DMS53 treated with DMSO at 0.1 percent for 48 hours (cell line): ENCODE measurements around the gene MAB21L2.
A peak's percentile ranks its signal among the peaks of the same experiment; 100 is the strongest.
"Not testable (repeated sequence)": the region's sequence is repeated elsewhere in the genome, so short reads cannot be mapped to it uniquely, and the experiment has no call there.

Experiments
- DNase-seq: peaks from one replicate; lab custom pipeline; 2025; ENCODE audit not compliant: unreplicated experiment; lab: John Stamatoyannopoulos, UW

The MAB21L2 gene

DNA sequence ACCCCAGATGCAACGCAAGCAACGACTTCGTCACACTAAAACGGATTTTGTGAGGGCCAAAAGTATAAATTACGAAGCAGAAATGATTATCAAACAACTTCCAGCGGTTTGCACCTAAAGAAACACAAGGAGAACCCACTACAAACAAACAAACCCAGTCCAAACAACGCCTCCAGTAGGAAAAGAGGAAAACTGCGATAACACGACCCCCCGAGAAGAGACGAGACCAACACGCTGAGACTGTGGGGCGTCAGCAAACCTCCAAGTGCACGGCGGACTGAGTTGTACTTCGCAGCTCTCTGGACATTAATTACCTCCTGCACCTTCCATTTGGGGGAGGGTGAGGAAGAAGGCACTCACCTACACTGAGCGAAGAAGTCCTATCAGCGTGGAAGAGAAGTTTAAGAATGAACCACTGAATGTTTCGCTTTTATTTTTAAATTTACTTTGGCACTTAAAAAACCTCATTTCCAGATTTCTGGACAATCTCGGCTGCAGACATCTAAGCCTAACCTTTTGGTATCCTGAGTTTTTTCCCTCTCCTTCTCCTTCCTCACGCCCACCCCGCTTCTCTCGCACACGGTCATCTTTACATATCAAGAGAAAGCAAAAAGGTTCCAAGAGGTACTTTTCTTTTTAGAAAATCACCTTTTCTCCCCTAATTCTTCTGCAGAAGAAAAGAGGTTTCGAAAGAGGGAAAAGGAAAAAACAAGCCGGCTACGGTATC is at the start of gene MAB21L2:
Gene MAB21L2 (plus strand): TSS at position 6 of the 727 bp plus-strand sequence. CDS start 879 bp downstream, outside the sequence.
- no peak for DNase-seq

DNA sequence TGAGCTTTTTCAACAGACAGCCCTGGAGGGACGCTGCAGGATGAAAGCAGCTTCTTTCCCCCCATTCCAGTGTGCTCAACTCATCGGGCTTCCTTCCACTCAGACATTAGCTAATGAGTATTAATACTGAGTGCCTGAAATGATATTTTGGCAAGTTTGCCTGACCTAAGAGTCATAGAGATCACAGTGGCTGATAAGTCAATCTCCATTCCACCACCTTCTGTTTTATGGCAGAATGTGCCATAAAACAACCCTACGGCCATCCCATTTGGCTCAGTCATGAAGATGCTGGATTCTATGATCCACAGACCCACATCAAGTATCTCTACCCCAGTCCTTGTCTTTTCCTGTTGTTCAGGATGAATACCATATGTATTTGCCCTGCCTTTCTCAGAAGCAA is 48.3 kb upstream of the MAB21L2 start:
- no peak for DNase-seq

DNA sequence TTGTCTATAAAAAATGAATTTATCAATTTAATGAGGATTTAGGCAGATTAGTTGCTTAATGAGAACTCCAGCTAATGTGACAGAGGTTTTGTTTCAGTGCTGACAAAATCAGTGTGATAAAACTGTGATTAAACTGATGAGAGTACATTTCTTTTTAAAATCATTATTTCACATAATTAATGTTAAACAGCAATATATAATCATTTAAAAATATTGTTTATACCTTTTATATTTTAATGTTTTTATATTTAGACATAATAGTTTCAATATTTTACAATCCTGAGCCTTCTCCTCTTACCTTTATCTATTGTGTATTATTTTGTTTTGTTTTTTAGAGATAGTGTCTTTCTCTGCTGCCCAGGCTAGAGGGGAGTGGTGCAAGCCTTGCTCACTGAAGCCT is 47.1 kb upstream of the MAB21L2 start:
- DNase-seq = no peak

DNA sequence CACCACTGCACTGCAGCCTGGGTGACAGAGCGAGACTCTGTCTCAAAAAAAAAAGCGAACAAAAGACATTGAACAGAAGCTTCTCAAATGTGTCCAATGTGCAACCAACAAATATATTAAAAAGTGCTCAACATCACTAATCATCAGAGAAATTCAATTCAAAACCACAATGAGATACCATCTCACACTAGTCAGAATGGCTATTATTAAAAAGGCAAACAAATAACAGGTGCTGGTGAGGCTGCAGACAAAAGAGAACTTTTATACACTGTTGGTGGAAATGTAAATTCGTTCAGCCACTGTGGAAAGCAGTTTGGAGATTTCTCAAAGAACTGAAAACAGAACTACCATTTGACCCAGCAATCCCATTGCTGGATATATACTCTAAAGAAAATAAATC is 44.0 kb upstream of the MAB21L2 start:
- DNase-seq = not testable (repeated sequence)

DNA sequence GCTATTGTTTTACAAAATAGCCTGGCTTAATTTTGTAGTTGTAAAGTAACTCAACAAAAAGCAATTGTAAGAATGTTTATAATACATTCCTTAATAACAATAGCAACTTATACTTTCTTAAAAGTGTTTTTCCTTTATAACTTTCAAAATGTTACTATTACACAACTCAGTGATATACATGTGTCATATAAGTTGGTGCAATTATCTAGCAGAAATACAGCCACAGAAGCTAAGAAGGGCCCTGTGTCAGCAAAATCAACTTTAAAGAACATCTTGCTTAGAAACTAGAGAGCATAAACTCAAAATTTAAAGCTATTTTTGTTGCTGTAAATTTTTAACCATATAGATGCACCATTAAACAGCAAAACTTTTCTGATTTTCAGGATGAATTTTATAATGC is 41.4 kb upstream of the MAB21L2 start:
- no peak for DNase-seq

DNA sequence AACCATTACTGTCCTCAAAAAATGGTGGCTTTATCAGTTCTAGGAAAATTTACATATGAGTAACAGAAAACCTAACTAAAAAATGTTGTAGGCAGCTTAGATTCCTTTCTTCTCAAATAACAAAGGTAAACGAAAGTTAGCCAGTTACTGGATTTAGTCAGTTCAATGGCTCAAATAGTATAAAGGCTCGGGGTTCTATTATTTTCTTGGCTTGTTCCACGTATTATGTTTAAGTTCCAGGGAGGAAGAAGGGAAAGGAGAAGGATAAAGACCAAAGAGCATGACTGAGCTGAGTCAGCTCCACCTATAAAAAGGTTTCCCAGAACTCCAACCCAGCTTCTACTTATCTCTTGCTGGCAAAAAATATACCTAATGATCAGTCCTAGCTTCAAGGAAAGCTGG is 41.0 kb upstream of the MAB21L2 start:
- no peak for DNase-seq

DNA sequence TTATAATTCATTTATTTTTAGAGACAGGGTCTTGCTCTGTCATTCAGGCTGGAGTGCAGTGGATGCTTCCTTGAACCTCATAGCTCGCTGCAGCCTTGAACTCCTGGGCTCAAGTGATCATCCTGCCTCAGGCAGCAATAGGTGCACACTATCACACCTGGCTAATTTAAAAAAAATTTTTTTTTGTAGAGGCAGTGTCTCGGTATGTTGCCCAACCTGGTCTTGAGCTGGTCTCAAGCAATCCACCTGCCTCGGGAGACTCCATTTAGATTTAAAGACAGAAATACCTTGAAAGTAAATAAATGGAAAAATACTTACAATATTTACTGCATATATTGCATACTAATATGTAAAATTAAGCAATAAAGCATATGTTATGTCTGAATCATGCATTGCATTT is 40.3 kb upstream of the MAB21L2 start:
- no peak for DNase-seq

DNA sequence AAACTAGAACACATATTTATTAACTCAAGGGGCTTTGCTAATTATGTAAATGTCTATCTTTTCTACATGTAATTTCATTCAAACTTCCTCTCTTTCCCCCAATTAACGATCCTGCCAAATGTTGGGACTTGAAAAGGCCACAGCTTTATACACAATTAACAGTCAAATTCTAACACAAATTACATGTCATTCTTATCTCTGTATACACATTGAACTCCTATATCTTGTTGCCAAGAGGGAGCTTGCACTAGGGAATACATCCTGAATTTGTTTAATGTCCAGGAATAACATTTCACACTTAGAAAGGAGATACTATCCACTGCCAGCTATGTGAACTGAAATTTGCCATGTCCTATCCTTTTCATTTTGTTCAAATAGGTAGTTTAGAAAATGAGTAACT is 38.9 kb upstream of the MAB21L2 start:
- DNase-seq = no peak

DNA sequence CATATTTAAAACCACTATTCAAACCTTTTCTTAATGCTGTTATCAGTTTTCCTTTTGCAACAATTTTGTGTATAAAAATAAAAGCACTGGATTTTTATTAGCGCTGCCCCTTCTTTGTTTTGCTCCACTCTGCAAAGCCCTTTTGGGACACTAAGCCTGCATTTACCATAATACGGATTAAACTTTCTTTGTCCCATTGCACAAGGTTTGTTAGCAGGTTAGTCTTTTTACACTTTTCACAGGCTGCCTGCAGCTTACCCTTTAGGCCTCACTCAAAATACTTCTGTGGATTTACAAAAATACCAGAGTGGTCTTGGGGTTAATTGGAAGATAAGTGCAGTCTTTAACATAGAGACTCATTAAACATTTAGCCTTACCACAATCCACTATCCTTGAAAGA is 35.7 kb upstream of the MAB21L2 start:
- DNase-seq = no peak

DNA sequence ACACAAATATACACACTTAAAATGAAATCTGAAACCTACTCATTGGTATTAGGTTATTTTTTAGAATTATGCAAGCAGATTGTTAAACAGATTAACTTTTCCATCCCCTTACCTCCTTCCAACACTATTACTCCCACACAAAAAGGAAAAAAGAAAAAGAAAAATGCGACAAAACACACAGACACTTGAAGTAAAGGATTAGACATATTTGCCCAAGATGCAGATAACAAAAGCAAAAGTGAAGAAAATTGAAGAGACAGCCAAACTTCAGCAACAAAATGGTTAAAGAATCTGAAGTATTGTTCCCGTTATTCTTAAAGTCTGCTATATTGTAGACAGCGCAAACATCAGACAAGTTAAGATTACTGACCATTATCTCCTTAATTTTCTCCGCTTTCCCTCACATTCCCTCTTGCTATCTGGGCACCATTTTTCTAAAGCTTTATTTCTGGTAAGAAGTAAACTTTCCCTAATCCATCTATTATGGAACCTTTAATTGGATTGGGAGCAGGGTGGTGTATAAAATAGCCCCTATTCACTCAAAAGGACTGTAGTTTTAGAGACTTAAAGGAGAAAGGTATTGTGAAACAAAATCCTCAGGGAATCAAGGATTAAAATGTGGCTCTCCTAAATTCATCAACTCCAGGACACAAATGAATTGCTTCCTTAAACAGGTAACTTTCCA is 34.7 kb upstream of the MAB21L2 start:
- no peak for DNase-seq

DNA sequence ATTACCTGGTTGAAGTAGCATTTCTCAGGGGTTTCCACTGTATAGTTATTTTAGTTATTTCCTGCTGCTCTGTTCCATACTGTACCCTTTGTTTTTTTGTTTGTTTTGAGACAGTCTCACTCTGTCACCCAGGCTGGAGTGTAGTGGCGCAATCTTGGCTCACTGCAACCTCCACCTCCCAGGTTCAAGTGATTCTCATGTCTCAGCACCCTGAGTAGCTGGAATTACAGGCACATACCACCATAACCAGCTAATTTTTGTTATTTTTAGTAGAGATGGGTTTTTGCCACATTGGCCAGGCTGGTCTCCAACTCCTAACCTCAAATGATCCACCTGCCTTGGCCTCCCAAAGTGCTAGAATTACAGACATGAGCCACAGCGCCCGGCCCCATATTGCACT is 24.1 kb upstream of the MAB21L2 start:
- not testable (repeated sequence) for DNase-seq

DNA sequence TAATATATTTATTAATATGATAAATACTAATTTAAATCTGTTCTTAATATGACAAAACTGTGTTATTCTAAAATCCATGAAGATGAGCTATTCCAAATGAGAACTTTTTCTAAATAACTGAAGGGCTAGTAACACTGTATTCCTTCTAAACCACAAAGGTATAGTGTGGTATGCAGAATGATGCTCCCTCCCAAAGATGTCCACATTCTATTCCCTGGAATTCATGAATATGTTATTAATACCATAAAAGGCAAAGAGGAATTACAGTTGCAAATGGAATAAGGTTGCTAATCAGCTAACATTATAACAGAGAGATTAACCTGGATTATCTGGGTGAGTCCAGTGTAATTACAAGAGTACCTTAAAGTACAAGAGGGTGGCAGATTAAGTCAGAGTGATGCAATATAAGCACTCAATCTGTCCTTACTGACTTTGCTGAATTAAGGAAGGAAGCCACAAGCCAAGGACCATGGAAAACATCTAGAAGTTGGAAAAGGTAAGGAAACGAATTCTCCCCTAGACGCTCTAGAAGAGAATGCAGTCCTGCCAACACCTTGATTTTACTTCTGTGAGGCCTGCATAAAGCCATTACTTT is 20.7 kb upstream of the MAB21L2 start:
- DNase-seq = no peak

DNA sequence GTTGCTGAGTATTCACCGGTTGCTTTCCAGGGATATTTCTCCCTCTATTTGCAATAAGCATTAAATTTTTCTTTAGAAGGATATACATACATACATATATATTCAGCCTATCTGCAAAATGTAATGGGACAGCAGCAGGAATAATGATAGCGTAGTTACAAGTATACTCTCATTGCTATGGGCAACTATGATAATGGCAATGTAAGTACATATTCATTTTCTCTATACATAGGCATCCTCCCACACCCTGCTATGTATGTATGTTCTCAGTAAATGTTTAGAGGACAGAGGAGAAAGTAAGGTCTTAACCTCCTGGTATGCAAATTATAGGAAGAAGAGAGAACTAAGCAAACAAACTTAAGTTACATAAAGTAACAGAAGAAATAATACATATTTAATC is 19.7 kb upstream of the MAB21L2 start:
- DNase-seq = no peak

DNA sequence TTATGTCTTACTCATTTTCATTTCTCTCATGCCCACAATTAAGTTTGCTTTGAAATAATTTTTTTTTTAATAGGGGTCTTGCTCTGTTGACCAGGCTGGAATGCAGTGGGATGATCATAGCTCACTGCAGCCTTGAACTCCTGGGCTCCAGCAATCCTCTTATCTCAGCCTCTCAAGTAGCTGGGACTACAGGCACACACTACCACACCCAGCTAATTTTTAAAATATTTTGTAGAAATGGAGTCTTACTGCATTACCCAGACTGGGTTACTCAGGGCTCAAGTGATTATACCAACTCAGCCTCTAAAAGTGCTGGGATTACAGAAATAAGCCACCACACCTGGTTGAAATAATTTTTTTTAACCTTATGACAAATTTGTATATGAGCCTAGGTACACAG is 19.2 kb upstream of the MAB21L2 start:
- no peak for DNase-seq

DNA sequence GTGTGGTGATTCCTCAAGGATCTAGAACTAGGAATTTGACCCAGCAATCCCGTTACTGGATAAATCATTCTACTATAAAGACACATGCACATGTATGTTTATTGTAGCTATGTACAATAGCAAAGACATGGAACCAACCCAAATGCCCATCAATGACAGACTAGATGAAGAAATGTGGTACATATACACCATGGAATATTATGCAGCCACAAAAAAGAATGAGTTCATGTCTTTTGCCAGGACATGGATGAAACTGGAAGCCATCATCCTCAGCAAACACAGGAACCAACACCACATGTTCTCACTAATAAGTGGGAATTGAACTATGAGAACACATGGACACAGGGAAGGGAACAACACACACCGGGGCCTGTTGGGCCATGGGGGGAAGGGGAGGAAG is 17.0 kb upstream of the MAB21L2 start:
- DNase-seq = not testable (repeated sequence)

DNA sequence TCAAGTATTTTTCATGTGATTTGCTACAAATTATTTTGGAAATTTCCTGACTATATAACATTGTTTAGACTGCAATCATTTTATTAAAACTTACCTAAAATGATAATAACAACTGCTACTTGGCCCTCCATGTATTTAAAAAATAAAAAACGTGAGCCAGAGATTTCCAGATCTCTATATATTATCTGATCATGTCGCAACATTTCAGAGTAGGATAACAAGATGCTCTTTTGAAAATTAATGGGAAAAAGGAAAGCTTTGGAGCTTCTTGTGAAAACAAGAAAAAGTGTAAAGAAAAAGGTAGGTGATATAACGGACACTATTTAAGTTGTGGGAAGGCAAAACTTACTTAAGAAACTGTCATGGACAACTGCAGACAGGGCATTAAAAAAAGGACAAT is 14.9 kb upstream of the MAB21L2 start:
- no peak for DNase-seq

DNA sequence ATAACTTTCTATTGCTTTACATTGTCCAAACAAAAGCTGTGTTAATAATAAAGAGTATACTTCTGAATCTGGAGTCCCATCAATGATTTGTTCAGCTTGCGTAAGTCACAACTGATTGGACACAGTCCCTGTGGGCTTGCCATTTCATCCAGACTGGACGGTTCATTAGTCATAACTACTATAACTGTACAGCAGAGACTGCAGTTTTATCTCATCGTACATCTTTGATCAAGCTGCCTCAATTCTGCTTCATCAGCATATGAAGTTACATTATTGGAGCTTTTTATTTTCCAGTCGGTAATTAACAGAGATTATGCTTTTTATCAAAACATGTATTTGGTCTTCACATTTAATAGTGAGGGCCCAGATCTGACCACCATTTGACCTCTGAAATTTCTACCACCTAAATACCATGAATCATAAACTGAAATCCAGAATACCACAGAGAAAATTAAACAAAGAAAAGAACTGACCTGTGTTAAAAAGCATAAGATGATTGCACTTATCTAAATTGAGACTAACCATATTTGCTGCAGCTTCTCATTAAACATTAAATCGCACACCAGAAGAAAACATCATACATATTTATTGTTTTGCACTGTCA is 12.5 kb upstream of the MAB21L2 start:
- no peak for DNase-seq

DNA sequence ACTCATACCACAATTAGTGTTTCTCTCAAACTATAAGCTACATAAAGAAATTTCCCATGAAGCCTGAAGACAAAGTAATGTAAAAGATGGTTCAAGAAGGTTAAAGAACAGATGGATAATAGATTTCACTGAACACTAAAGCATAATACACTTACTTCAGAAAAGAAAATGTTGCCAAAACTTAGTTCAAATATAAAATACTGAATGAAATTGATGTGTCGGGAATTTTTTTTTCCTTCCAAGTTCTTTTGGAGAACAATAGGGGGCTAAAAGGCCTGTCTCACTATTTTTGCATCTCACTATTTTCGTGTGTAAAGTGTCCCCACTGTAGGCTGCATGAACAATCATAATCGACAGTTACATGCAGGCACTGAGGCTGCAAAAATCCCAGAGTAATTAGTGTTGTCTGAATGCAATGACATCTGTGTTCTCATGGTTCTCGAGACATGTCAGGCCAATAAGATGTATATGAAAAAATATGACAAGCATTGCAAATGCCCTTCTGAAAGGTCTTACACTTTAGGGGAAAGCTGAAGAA is 11.9 kb upstream of the MAB21L2 start:
- DNase-seq = no peak

DNA sequence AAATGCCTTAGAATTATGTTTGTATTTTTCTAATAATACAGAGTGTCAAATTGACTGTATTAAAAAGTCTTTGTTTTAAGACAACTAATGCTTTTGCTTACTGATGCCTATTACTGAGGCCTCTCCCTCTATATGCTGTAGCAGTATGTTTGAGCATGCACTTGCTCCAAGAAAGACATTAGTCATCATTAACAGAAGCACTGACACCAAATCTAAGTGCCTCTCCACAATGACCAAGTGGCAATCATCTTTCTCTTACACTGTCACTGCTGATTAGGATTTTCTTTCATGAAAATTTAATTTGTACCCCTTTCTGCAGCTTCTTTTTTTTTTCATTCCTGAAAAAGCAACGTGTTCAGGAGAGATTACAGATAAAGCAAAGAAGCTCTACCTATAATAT is 11.1 kb upstream of the MAB21L2 start:
- peak; percentile 44 for DNase-seq

DNA sequence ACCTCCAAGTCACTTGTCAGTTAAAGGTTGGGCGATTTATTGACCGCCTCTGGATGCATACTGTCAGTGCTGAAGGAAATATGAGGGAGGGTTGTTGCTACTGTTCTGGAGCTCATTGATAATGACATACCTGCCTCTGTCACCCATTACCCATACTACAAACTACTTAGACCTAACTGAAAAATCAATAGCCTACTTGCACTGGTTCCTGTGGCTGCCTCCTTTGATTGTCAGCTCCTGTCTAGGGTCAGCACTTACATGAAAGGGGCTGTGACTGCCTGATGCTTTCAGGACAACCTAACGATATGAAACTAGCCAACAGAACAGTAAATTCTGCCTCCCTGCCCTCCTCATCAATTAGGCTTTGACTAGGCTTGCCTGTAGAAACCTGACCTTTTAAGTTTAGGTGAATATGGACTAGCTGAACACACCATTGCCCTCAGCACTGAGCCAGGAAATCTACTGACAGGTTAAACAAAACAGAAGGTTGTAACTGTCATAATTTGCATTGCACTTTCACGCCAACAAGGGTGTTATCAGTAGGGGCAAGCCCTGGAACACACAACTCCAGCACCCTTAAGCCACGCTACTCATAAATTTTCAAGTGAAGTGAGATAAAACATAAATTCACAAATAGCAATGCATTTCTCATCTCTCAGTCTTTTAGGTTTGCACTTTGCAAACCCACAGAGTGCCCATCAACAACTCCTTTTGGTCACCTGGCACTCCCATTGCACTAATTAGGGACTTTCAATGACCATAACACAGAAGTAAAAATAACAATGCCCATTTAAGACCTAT is 9.0 kb upstream of the MAB21L2 start:
- no peak for DNase-seq

DNA sequence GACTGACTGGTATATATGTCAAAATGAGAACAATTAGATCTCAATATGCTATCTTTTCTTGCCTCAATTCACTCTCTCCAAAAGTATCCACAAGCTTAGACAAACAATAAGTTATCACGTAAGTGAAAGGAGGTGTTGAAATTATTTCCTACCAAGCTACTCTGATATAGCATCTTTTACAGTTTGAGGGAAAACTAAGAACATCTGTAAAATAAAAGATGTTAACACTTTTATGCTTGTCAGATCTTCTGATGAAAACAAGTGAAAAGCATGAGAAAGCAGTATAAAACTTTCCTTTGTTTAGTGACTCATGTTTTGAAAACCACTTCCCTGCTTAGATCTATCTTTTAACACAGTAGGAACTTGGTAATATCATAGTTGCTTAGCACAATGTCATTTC is 8.4 kb upstream of the MAB21L2 start:
- no peak for DNase-seq
